Raji (cell line): ENCODE data around the gene ITGB5.

Source experiments
- POLR2A ChIP-seq: IDR thresholded peaks from 2 replicates; pipeline ENCODE4 v1.6.1; 2011; ENCODE audit warnings: low read depth, low read length, control low read depth; ENCODE audit not compliant: insufficient read depth

Gene ITGB5

GRCh38 chr3:124781476-124782376 lies 105.4 kb downstream of the ITGB5 start:
- TF ChIP-seq POLR2A = no peak

- TF ChIP-seq POLR2A = no peak
Observed at GRCh38 chr3:124780761-124781475, 106.2 kb downstream of the ITGB5 start.

GRCh38 chr3:124780356-124780755 lies 106.8 kb downstream of the ITGB5 start:
- TF ChIP-seq POLR2A = no peak

GRCh38 chr3:124779751-124780191 lies 107.4 kb downstream of the ITGB5 start:
- no peak for TF ChIP-seq POLR2A

- no peak for TF ChIP-seq POLR2A
Observed at GRCh38 chr3:124779116-124779515, 108.0 kb downstream of the ITGB5 start.

- TF ChIP-seq POLR2A = no peak
Observed at GRCh38 chr3:124777762-124778470, 109.2 kb downstream of the ITGB5 start.

- TF ChIP-seq POLR2A = no peak
Observed at GRCh38 chr3:124776856-124777255, 110.3 kb downstream of the ITGB5 start.

GRCh38 chr3:124775877-124776276 lies 111.3 kb downstream of the ITGB5 start:
- TF ChIP-seq POLR2A = no peak

- no peak for TF ChIP-seq POLR2A
Observed at GRCh38 chr3:124774841-124775402, 112.2 kb downstream of the ITGB5 start.

- no peak for TF ChIP-seq POLR2A
Observed at GRCh38 chr3:124774327-124774718, 112.8 kb downstream of the ITGB5 start.

- TF ChIP-seq POLR2A = no peak
Observed at GRCh38 chr3:124773351-124774326, 113.5 kb downstream of the ITGB5 start.

GRCh38 chr3:124772081-124772831 lies 114.9 kb downstream of the ITGB5 start:
- no peak for TF ChIP-seq POLR2A

GRCh38 chr3:124771083-124771445 lies 116.1 kb downstream of the ITGB5 start:
- TF ChIP-seq POLR2A = no peak
